ENCODE results near the gene POU2F2. TPM values are rescaled to one million over a fixed set of nuclear protein-coding genes. Genes with fewer than 3 reads are reported as not detected.

The POU2F2 gene
- total RNA-seq, 1 donor from 2014 or later: 25.6 TPM

DNA sequence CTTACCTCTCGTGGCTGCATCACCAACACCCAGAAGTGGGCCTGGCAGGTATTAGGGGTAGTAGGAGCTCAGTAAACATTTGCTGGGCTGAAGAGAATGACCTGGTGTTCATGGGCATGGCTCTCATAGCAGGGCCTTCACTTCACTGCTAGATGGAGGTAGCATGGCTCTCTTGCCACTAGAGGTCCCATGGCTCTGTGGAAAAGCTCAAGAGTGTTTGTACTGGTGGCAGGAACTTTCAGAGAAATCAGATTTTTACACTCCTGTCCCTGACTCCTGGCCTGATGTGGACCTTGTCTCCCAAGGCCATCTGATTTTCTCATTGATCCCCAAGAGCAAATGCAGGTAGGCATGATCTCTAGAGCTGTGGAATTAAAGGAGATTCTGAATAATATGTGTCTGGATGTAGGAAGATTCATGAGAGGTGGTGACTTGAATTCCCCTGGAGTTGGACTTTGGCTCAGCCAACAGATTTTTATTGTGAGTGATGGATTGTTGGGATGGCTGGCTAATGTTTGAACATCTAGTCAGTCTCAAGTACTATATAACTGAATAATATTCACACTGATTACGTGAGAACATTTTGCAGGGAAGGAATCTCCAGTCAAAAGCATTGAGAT is 50.6 kb downstream of the POU2F2 start:
- intact Hi-C loops (cut with micrococcal nuclease): no loop called here

GRCh38 chr19:42080764-42081375 is 51.4 kb downstream of the POU2F2 start:
- intact Hi-C loops (cut with micrococcal nuclease): no loop called here

DNA sequence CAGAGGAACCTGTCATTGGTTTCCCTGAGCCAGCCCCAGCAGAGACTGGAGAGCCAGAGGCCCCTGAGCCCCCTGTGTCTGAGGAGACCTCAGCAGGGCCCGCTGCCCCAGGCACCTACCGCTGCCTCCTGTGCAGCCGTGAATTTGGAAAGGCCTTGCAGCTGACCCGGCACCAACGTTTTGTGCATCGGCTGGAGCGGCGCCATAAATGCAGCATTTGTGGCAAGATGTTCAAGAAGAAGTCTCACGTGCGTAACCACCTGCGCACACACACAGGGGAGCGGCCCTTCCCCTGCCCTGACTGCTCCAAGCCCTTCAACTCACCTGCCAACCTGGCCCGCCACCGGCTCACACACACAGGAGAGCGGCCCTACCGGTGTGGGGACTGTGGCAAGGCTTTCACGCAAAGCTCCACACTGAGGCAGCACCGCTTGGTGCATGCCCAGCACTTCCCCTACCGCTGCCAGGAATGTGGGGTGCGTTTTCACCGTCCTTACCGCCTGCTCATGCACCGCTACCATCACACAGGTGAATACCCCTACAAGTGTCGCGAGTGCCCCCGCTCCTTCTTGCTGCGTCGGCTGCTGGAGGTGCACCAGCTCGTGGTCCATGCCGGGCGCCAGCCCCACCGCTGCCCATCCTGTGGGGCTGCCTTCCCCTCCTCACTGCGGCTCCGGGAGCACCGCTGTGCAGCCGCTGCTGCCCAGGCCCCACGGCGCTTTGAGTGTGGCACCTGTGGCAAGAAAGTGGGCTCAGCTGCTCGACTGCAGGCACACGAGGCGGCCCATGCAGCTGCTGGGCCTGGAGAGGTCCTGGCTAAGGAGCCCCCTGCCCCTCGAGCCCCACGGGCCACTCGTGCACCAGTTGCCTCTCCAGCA is 52.1 kb downstream of the POU2F2 start:
- intact Hi-C loops (cut with micrococcal nuclease): loop anchor here (5.0 kb wide), 3 partner anchors 88 to 223 kb away; partner anchors contain the start of gene ATP1A3

GRCh38 chr19:42079276-42079669 is 53.0 kb downstream of the POU2F2 start:
- intact Hi-C loops (cut with micrococcal nuclease): loop anchor here (5.0 kb wide), 3 partner anchors 87 to 222 kb away; partner anchors contain the start of gene ATP1A3

DNA sequence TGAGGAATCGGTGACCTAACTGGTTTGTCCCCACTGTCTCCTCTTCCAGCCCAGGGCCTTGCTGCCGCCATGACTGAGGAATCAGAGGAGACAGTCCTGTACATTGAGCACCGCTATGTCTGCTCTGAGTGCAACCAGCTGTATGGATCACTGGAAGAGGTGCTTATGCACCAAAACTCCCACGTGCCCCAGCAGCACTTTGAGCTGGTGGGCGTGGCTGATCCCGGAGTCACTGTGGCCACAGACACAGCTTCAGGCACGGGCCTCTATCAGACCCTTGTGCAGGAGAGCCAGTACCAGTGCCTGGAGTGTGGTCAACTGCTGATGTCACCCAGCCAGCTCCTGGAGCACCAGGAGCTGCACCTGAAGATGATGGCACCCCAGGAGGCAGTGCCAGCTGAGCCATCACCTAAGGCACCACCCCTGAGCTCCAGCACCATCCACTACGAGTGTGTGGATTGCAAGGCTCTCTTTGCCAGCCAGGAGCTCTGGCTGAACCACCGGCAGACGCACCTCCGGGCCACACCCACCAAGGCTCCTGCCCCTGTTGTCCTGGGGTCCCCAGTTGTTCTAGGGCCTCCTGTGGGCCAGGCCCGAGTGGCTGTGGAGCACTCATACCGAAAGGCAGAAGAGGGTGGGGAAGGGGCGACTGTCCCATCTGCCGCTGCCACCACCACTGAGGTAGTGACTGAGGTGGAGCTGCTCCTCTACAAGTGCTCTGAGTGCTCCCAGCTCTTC is 53.5 kb downstream of the POU2F2 start:
- intact Hi-C loops (cut with micrococcal nuclease): loop anchor here (5.0 kb wide), 3 partner anchors 86 to 221 kb away; partner anchors contain the start of gene ATP1A3

- intact Hi-C loops (cut with micrococcal nuclease): loop anchor here (5.0 kb wide), 3 partner anchors 86 to 221 kb away; partner anchors contain the start of gene ATP1A3
These were observed 54.2 kb downstream of the POU2F2 start for GRCh38 chr19:42078058-42078457.

- intact Hi-C loops (cut with micrococcal nuclease): loop anchor here (1.0 to 5.0 kb wide), 4 partner anchors 84 to 249 kb away; partner anchors contain the start of genes ATP1A3 and MEGF8
These were observed 55.8 kb downstream of the POU2F2 start for GRCh38 chr19:42076380-42076944.

GRCh38 chr19:42075616-42076379 is 56.4 kb downstream of the POU2F2 start, which contains the start of gene ZNF574:
Gene ZNF574, plus strand, starts transcription at chr19:42076166. Its CDS starts 2,441 bp downstream, at chr19:42078607.
- intact Hi-C loops (cut with micrococcal nuclease): loop anchor here (1.0 to 5.0 kb wide), 5 partner anchors 83 to 250 kb away; partner anchors contain the start of genes ATP1A3, GSK3A and MEGF8

- intact Hi-C loops (cut with micrococcal nuclease): loop anchor here (1.0 to 5.0 kb wide), 4 partner anchors 83 to 218 kb away; partner anchors contain the start of genes ATP1A3 and GSK3A
These were observed 57.0 kb downstream of the POU2F2 start for GRCh38 chr19:42075364-42075615.

DNA sequence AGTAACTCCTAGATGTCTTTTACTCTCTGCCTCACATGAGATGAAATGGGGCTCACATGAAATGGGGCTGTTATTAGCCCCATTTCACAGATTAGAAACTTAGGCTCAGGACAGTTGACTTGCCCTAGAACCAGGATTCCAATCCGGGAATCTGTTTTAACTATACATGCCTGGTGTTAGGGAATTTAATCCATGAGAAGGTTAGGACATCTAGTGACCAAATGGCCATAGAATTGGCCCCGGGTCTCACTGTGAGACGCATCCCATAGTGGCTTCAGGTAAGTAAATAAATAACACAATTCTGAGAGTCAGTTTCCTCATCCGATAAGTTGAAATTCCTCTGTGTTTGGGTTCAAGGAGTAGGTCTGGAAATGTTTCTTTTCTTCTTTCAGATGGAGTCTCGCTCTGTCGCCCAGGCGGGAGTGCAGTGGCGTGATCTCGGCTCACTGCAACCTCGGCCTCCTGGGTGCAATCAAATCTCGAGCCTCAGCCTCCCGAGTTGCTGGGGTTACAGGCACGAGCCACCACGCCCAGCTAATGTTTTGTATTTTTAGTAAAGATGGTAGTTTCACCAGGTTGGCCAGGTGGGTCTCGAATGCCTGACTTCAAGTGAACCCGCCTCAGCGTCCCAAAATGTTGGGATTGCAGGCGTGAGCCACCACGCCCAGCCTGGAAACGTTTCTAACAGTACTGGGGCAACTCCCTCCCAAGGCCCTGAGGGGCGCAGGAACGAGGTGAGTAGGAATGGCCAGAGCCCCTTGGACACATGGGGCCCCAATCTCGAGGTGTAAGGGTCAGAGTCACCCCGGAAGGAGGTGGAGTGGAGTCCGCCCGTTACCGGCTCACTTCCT is 57.5 kb downstream of the POU2F2 start:
- intact Hi-C loops (cut with micrococcal nuclease): loop anchor here (1.0 to 5.0 kb wide), 4 partner anchors 82 to 217 kb away; partner anchors contain the start of genes ATP1A3 and GSK3A

GRCh38 chr19:42071247-42071646 is 61.0 kb downstream of the POU2F2 start:
- intact Hi-C loops (cut with micrococcal nuclease): no loop called here

- intact Hi-C loops (cut with micrococcal nuclease): no loop called here
These were observed 62.5 kb downstream of the POU2F2 start, which contains the start of gene GRIK5 for GRCh38 chr19:42069619-42070351. Gene GRIK5, minus strand, starts transcription at chr19:42070206. Its CDS starts 4,436 bp downstream, at chr19:42065770.

GRCh38 chr19:42068756-42069571 is 63.3 kb downstream of the POU2F2 start:
- intact Hi-C loops (cut with micrococcal nuclease): no loop called here

DNA sequence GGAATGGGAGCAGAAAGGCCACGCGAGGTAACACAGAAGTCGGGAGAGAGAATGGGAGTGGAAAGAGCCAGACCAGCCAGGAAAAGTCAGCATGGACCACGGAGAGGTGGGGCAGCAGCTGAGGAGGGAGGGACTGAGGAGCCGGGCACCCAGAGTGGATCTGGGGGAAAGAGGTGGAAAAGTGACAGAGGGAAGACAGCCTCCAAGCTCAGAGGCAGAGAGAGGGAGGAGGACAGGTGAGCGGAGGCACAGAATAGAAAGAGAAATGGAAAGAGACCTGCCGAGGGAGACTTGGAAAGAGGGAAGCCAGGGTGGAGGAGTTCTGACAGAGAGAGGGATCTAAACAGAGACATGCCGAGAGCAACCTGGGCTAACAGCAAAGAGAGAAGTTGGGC is 63.9 kb downstream of the POU2F2 start:
- intact Hi-C loops (cut with micrococcal nuclease): no loop called here

- intact Hi-C loops (cut with micrococcal nuclease): no loop called here
These were observed 64.8 kb downstream of the POU2F2 start for GRCh38 chr19:42067315-42067888.

- intact Hi-C loops (cut with micrococcal nuclease): no loop called here
These were observed 66.0 kb downstream of the POU2F2 start for GRCh38 chr19:42066075-42066754.
